Mammary epithelial cell (primary cell): ENCODE measurements around the gene IMMP2L.

Experiments
- EZH2 ChIP-seq: IDR thresholded peaks from 2 replicates; pipeline ENCODE4 v1.6.1; 2012; ENCODE audit warnings: low read length, inconsistent platforms, borderline replicate concordance
- TF ChIP-seq, protein P1 (sequence below), 2 donors: IDR thresholded peaks in 1 of 2; conservative IDR thresholded peaks in 1 of 2; 2 replicates each; pipeline ENCODE4 v1.5.1; 2011 to 2012; ENCODE audit warnings: inconsistent platforms in 2 of 2, low read length in 2 of 2, mild to moderate bottlenecking in 2 of 2, control low read depth in 1 of 2, low read depth in 1 of 2; ENCODE audit not compliant: insufficient read depth in 1 of 2; ENCODE audit errors: extremely low read depth in 1 of 2

DNA sequence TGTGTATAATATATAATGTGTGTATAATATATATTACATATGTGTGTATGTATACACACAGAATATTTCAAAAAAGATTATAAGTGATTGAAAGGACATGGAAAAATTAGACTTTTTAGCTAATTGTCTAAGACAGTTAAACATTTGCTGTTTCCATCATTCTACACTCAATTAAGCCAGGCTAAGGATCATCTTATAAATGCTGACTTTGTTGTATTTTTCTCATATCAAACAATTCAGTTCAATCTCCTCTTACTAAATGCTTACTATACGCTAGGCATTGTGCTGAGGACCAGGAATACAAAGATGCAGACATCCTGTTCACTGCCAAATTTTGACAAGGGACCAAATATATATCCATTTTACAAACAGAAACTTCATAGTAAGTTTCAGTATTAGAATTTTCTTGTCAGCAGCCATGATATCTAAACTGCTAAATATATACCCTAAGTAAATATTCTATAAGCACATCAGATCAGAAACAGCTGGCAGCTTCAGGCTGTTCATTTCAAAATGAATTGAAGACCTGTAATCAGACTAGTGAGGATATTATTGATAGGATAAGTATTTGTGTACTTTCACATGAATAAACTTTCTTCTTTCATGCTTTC, 481.7 kb downstream of the IMMP2L start:
- TF ChIP-seq, protein P1, sequence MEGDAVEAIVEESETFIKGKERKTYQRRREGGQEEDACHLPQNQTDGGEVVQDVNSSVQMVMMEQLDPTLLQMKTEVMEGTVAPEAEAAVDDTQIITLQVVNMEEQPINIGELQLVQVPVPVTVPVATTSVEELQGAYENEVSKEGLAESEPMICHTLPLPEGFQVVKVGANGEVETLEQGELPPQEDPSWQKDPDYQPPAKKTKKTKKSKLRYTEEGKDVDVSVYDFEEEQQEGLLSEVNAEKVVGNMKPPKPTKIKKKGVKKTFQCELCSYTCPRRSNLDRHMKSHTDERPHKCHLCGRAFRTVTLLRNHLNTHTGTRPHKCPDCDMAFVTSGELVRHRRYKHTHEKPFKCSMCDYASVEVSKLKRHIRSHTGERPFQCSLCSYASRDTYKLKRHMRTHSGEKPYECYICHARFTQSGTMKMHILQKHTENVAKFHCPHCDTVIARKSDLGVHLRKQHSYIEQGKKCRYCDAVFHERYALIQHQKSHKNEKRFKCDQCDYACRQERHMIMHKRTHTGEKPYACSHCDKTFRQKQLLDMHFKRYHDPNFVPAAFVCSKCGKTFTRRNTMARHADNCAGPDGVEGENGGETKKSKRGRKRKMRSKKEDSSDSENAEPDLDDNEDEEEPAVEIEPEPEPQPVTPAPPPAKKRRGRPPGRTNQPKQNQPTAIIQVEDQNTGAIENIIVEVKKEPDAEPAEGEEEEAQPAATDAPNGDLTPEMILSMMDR (conservative IDR thresholded peaks at IDR 0.05 in 1 of 2, IDR thresholded peaks at IDR 0.05 in 1 of 2; ENCODE audit: extremely low read depth in 1 of 2, insufficient read depth in 1 of 2, low read depth in 1 of 2, low read length in 2 of 2), result no peak
- TF ChIP-seq EZH2, result no peak
